Glutamatergic neuron (in vitro differentiated cells): ENCODE measurements around the gene DDX19B. TPM values are rescaled to one million over a fixed set of nuclear protein-coding genes. Genes with fewer than 3 reads are reported as not detected.

Source experiments
- DNase-seq: peaks from one replicate; pipeline ENCODE4 v3.0.0; 2022
- H3K27ac Mint-ChIP-seq: one replicate; pipeline ENCODE4 v1.8.0; 2020; ENCODE audit warnings: mild to moderate bottlenecking, mixed read lengths, inconsistent platforms; ENCODE audit not compliant: unreplicated experiment
- H3K27me3 Mint-ChIP-seq: one replicate; pipeline ENCODE4 v1.8.0; 2020; ENCODE audit warnings: mild to moderate bottlenecking, moderate library complexity, mixed read lengths, inconsistent platforms; ENCODE audit not compliant: unreplicated experiment
- H3K36me3 Mint-ChIP-seq: one replicate; pipeline ENCODE4 v1.8.0; 2020; ENCODE audit warnings: mild to moderate bottlenecking, mixed read lengths, inconsistent platforms; ENCODE audit not compliant: unreplicated experiment
- H3K4me1 Mint-ChIP-seq: one replicate; pipeline ENCODE4 v1.8.0; 2020; ENCODE audit warnings: mild to moderate bottlenecking, low read depth, mixed read lengths, inconsistent platforms; ENCODE audit not compliant: unreplicated experiment
- H3K4me3 Mint-ChIP-seq: one replicate; pipeline ENCODE4 v1.8.0; 2020; ENCODE audit warnings: mild to moderate bottlenecking, mixed read lengths, inconsistent platforms; ENCODE audit not compliant: unreplicated experiment
- H3K9me3 Mint-ChIP-seq: one replicate; pipeline ENCODE4 v1.8.0; 2020; ENCODE audit warnings: mild to moderate bottlenecking, moderate library complexity, mixed read lengths, inconsistent platforms; ENCODE audit not compliant: unreplicated experiment
- total RNA-seq: library from RNA; stranded (reverse); fragmentation: NEBNext Ultra II Directional; extraction: Animal tissue kit (Norgen Biotek cat#: 25700); gene quantifications from one replicate; pipeline ENCODE4 v1.2.1, GENCODE V29; 2021; ENCODE audit not compliant: unreplicated experiment
- TF ChIP-seq, protein P1 (sequence below): fragments of 200-600 bp; sonication (generic); IDR thresholded peaks from one replicate; pipeline ENCODE4 v1.5.0; 2021; ENCODE audit not compliant: partially characterized antibody, unreplicated experiment

DDX19B gene
- total RNA-seq, 1 donor from 2014 or later: 50.4 TPM

GRCh38 chr16:70337814-70338213 is 38.8 kb downstream of the DDX19B start:
- H3K27ac Mint-ChIP-seq: no peak overlapping the region
- peaks cover 1% of the 10 kb centered on the region for H3K27me3 Mint-ChIP-seq
- peaks cover 5% of the 10 kb centered on the region for H3K36me3 Mint-ChIP-seq
- DNase-seq: no peak
- H3K4me1 Mint-ChIP-seq: peaks cover 5% of the 10 kb centered on the region
- no peaks in the 10 kb centered on the region for H3K9me3 Mint-ChIP-seq
- no peak overlapping the region for H3K4me3 Mint-ChIP-seq
- TF ChIP-seq, protein P1, sequence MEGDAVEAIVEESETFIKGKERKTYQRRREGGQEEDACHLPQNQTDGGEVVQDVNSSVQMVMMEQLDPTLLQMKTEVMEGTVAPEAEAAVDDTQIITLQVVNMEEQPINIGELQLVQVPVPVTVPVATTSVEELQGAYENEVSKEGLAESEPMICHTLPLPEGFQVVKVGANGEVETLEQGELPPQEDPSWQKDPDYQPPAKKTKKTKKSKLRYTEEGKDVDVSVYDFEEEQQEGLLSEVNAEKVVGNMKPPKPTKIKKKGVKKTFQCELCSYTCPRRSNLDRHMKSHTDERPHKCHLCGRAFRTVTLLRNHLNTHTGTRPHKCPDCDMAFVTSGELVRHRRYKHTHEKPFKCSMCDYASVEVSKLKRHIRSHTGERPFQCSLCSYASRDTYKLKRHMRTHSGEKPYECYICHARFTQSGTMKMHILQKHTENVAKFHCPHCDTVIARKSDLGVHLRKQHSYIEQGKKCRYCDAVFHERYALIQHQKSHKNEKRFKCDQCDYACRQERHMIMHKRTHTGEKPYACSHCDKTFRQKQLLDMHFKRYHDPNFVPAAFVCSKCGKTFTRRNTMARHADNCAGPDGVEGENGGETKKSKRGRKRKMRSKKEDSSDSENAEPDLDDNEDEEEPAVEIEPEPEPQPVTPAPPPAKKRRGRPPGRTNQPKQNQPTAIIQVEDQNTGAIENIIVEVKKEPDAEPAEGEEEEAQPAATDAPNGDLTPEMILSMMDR: no peak

- Mint-ChIP-seq H3K4me3 (peak overlapping the region; percentile 12), H3K9me3 (peaks cover 4% of the 10 kb centered on the region)
Observed at GRCh38 chr16:70341600-70341999, 42.6 kb downstream of the DDX19B start.

DNA sequence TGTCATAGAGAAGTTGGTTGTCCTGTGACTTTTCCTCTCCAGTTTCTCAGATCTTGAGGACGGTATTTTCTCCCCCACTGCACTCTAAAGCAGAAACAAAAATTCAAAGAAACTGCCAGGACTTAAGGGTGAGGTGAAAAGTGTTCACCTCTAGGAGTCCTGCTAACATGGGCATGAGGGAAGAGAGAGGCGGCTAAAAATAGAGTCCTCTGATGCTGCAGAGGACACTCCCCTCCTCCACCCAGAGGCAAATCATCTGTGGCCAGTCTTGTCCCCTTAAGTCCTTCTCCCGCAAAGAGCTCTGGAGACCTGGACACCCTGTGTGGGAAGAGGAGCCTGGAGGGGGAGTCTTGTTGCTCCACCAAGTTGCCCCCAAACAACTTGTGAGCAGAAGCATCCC is 43.0 kb downstream of the DDX19B start:
- Mint-ChIP-seq H3K9me3 (peaks cover 6% of the 10 kb centered on the region), H3K4me3 (peak overlapping the region; percentile 12), H3K36me3 (no peaks in the 10 kb centered on the region), H3K4me1 (peaks cover 8% of the 10 kb centered on the region), H3K27ac (peak overlapping the region; percentile 49), H3K27me3 (peaks cover 2% of the 10 kb centered on the region)
- TF ChIP-seq, protein P1: no peak
- no peak for DNase-seq

More at GRCh38 chr16:70341600-70341999, 42.6 kb downstream of the DDX19B start:
- TF ChIP-seq, protein P1: no peak
- Mint-ChIP-seq H3K27me3 (peaks cover 2% of the 10 kb centered on the region), H3K27ac (peak overlapping the region; percentile 49), H3K4me1 (peaks cover 8% of the 10 kb centered on the region), H3K36me3 (no peaks in the 10 kb centered on the region)
- no peak for DNase-seq

DNA sequence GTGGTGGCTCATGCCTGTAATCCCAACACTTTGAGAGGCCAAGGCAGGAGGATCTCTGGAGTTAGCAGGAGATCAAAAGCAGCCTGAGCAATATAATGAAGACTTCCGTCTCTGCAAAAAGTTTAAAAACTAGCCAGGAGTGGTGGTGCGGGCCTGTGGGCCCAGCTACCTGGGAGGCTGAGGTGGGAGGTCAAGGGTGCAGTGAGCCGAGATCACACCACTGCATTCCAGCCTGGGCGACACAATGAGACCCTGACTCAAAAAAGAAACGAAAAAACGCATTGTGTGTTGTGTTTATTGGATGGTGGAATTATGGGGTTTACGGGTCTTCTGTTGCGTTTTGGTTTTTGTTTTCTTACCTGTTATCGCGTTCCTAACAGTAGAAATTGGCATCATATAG is 46.9 kb downstream of the DDX19B start:
- Mint-ChIP-seq H3K27me3 (peaks cover 2% of the 10 kb centered on the region), H3K27ac (peak overlapping the region; percentile 73), H3K4me3 (peak overlapping the region; percentile 79), H3K9me3 (peaks cover 6% of the 10 kb centered on the region), H3K36me3 (no peaks in the 10 kb centered on the region), H3K4me1 (peaks cover 10% of the 10 kb centered on the region)
- TF ChIP-seq, protein P1: no peak
- no peak for DNase-seq

- H3K4me1 Mint-ChIP-seq: peaks cover 5% of the 10 kb centered on the region
- TF ChIP-seq, protein P1: no peak
- no peak overlapping the region for H3K4me3 Mint-ChIP-seq
- no peak overlapping the region for H3K27ac Mint-ChIP-seq
- no peaks in the 10 kb centered on the region for H3K36me3 Mint-ChIP-seq
- DNase-seq: no peak
- H3K27me3 Mint-ChIP-seq: peaks cover under 1% of the 10 kb centered on the region
- H3K9me3 Mint-ChIP-seq: peaks cover 6% of the 10 kb centered on the region
Observed at GRCh38 chr16:70348991-70349390, 50.0 kb downstream of the DDX19B start.
